Erythroblast (primary cell): Measurements from ENCODE around the gene BICDL1.

Source experiments
- DNase-seq, 2 experiments: peaks; one replicate each; lab custom pipeline; 2025; lab: John Stamatoyannopoulos, UW
- GATA1 ChIP-seq: IDR thresholded peaks from 2 replicates; pipeline ENCODE4 v1.6.1; 2011; ENCODE audit warnings: low read depth, mild to moderate bottlenecking, control low read depth, low read length, moderate library complexity
- POLR2A ChIP-seq: IDR thresholded peaks from 2 replicates; pipeline ENCODE4 v1.6.1; 2011; ENCODE audit warnings: mild to moderate bottlenecking, low read length

Gene BICDL1

DNA sequence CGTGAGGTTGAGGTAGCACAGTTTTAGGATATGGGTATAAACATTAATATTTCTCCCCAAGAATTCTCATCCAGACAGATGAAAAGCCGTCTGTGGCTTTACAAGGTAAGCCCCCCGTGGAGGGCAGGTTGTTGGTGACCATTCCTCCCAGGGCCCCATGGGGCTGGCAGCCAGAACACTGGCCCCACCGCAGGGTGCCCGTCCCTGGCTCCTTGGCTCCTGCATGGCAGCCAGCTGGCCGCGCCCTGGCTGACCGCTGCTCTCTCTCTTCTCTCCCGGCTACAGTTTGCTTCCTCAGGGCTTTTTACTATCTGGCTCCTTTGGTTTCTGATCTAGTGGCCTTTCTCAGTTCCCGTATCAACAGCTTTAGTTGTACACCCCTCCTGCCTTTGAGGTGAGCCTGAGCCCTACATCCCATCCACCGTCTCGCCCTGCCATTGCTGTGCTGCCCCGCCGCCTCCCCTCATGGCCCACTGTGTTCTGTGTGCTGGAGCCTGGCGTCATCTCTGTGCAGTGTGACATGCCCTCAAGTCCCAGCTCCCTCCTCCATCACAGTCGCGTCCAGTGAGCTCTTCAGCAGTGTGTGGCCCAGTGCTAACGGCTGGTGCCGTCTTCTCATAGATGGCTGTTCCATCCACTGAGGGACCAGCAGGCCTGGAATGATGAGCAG, 101.7 kb downstream of the BICDL1 start:
- TF ChIP-seq GATA1 (no peak), POLR2A (no peak)
- DNase-seq, result no peak

DNA sequence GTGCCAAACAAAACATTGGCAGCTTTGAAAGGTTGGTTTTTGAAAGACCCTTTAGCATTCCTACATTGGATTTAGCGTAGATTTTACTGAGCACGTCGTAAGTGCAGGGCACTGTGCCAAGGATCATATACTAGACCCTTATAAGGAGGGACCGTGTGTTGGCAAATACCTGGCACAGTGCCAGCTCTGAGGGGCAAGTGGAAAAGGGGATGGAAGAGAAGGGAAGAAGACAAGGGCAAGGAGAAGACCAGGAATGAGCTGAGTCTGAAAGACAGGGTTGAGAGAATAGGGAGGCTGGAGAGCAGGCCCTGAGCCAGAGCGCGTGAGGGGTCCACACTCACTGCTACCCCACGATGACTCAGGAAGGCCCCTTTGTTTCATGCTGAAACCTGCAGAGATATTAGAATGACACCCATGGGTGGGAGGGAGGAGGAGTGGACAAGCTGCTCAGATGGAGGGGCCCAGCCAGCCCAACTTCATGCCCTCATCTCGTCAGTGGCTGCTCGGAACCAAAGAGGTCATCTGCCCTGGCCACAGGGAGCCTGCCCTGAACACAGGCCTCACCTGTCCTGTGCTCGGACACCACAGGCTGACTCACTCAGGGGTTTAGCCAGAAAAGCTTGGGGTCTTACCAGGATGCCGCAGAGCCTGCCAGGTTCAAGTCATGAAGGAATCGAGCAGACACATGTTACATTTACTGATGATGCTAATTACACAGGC, 102.5 kb downstream of the BICDL1 start:
- no peak for DNase-seq
- no peak for TF ChIP-seq GATA1
- no peak for TF ChIP-seq POLR2A

DNA sequence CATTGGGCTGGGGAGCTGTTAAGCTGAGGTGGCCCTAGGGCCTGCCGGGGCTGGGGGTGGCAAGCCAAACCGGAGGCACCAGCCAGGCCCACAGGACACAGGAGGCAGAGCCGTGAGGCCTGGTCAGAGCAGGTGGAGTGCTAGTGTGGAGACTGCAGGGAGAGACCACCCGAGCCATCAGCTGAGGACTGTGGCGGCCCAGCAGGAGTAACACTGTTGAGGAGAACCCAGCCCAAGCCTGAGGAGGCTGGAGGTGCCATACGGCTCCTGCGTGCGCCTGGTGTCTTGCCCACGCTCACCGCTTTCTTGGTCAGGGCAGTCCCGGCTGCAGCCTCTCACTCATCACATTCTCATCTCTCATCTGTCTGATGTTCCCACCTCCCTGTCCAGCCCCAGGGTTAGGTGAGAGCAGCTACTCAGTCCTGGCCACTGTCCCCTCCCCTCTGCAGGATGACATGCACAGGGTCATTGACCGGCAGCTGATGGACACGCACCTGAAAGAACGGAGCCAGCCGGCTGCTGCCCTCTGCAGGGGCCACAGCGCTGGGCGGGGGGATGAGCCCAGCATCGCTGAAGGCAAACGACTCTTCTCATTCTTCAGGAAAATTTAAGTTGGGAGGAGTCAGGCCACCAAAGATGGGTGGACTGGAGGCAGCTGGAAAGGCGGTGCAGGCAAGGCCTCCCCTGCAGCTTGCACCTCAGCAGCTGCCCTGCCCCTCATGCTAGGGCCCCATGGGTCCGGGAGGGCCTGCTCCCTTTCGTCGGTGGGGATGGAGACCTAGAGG, 103.7 kb downstream of the BICDL1 start:
- no peak for TF ChIP-seq POLR2A
- no peak for TF ChIP-seq GATA1
- no peak for DNase-seq

DNA sequence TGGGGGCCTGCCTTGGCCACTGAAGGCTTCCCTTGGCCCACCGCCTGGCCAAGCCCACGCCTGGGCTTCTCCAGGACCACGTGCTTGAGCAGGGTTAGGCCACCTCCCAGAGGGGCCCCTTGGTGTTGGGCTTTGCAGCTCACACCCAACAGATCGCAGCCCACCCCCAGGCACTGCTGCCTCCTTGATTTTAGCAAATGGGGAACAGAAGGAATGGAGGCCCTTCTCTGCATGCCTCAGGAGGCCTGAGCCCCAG, 104.2 kb downstream of the BICDL1 start:
- no peak for DNase-seq
- TF ChIP-seq POLR2A (no peak), GATA1 (no peak)

DNA sequence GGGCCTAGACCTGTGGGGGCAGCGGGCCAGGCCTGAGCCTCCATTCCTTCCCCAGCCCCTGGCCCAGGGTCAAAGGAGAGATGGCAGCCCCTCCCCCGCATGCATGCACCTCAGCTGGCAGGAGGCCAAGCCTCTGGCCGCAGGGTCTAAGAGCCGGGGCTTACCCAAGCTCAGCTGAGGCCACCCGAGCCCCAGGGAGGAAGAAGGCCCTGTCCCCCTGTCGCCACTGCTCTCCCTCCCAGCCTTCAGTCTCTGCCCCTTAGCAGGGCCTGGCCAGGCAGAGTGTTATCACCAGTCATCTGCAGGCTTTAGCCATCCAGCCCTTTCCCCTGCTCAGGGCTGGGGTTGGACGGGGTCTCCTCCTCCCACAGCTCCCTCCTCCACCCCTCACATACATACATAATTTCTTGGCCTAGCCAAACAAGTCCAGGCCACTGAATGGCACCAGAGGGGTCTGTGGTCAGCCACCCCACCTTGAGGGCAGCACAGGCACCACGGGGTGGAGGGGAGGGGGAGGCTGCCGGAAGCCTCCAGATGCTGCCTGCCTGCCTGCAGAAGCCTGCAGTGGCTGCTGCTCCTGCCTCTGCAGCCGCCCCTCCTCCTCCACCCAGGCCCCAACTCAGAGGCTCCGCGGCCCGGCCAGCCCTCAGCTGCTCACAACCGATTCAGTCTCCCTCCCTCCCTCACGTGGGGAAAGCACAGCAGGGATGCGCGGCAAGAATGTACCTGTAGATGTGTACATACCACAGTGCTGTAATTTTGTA, 104.7 kb downstream of the BICDL1 start:
- no peak for DNase-seq
- TF ChIP-seq GATA1, result no peak
- no peak for TF ChIP-seq POLR2A

DNA sequence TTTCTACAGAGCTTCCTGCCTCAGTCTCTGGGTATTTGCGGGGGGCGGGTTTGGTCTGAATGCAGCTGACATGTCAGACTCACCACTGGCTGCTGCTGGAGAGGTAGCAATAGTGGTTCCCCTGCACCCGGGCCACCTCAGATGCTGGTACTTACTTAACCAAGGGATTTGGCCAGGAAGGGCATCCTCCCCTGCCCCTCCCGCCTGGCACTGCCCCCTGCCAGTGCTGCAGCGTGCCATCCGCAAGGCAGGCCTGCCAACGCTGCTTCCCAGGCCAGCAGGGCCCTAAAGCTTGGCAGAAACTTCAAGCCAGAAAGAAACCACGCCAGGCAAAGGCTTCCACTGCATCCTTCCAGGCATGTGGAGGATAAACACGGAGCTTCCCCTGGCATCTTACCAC, 105.4 kb downstream of the BICDL1 start:
- TF ChIP-seq GATA1, result no peak
- no peak for TF ChIP-seq POLR2A
- no peak for DNase-seq

DNA sequence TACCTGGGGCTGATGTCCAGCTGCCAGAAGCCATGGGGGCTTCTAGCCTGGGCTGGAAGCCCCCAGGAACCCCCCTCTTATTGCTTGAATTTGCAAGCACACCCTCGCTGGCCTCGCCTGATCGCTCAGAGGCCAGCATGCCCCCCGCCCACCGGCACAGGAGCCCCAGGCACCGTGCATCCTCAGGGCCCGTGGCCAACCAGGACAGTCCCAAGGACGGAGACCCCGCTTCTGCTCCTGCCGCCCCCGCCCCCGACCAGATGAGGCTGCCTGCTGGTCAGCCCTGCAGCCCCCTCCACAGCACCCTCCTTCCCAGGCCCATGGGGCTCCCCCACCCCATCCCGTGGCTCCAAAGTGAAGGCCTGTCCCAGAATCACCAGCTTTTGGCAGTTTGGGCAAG, 106.3 kb downstream of the BICDL1 start:
- DNase-seq, result no peak

DNA sequence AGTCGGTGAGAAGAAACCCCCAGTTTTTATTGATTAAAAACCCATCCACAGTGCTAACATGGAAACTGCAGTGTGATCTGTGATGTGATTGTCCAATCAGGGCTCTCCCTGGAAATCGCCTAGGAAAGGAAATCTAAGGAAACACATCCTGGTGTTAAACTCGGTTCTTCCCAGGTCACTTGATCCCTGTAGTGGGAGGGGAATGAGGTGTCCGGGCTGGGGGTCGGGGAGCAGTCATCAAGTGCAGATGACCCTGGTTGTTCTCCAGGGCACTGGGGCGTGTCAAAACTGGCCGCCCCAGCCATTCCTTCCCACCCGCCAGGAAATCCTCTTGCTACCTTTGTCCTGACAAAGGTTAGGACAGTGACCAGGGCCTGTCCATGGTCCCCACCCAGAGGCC, 106.7 kb downstream of the BICDL1 start:
- no peak for DNase-seq
- TF ChIP-seq GATA1, result no peak
- TF ChIP-seq POLR2A, result no peak

More for the DNA sequence above, 106.3 kb downstream of the BICDL1 start:
- TF ChIP-seq POLR2A (no peak), GATA1 (no peak)

DNA sequence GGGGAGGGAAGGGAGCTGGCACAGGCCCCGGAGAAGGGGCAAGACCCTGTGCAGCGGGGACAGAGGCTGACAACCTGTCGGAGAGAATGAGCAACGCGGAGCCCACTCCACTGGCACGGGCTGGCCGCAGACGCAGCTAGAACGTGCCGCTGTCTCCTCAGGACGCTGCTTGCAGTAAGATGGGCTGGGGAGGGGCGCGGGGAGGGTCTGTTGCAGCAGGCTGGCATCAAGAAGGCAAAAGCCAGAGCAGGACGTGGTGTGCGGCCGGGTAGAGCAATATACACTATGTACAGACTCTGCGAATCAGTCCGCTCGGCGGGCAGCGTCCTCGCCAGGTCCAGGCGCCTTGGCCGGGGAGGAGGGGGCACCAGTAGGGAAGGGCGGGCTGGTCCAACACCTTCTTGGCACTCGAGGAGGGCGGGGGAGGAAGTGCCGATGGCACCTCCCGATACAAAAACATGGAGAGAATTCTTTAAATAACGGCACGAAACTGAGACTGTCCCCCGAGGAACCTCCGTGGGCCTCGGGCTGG, 107.7 kb downstream of the BICDL1 start:
- TF ChIP-seq POLR2A, result no peak
- TF ChIP-seq GATA1, result no peak
- DNase-seq, result no peak

DNA sequence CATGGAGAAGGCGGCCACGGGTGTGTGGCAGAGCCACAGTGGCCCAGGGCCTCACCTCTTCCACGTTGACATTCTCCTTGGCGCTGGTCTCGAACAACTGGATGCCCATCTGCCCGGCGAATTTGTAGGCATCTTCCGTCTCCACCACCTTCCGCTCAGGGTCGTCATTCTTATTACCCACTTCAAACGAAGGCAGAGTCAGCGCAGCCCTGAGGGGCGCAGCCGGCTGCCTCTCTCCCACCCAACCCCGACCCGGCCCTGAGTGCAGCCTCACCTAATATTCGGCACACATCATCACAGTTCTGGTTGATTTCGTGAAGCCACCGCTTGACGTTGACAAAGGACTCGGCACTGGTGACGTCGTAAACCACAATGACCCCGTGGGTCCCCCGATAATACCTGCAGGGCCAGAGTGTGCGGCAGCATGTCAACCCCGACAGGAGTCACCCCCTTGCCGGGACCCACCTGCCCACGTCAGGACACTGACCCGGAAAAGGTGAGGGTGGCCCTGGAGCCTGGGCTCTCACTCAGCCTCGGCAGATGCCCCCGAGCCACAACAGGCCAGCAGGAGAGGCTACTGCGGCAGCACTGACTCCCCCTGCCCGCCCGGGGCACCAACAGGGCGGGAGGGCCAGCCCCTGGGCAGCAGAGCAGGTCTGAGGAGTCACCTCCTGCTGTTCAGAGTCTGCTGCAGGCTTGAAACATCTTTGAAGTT, 109.9 kb downstream of the BICDL1 start:
- TF ChIP-seq GATA1 (no peak), POLR2A (no peak)
- no peak for DNase-seq

DNA sequence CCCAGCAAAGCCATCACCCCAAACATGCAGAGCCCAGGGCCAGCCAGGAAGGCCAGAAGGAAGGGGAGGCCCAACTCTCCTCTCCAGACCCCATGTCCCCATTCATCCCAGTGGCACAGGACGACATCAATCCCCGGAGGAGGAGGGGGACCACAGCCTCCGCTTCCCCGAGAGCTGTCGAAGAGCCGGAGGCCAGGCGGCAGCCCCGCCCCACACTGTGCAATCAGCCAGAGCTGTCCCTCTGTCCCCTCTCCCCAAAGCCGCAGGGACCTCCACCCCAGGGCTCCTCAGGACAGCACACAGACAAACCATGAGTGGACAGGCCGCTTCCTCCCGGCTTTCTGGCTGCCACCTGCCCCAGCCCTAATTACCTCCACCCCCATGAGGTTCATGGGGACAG, 110.7 kb downstream of the BICDL1 start:
- no peak for TF ChIP-seq GATA1
- TF ChIP-seq POLR2A, result no peak
- DNase-seq, result no peak

DNA sequence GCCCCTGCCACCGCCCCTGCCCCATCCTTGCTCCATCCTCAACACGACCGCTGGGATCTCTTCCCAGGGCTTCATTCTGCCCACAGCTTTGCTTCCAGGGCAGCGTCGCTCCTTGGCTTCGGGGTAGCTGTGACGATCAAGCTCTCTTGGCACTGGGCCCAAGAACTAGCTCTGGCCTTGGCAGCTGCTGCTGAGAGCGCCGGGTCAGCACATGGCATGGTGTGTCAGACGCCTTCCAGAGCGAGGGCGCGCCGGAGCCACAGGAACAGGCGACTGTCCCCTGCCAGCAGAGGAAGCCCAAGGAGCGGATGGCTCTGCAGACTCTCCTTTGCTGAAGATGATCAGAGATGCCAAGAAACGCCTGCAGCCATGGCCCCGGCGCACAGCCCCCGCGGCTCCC, 111.6 kb downstream of the BICDL1 start:
- DNase-seq, result no peak
- TF ChIP-seq GATA1 (no peak), POLR2A (no peak)

DNA sequence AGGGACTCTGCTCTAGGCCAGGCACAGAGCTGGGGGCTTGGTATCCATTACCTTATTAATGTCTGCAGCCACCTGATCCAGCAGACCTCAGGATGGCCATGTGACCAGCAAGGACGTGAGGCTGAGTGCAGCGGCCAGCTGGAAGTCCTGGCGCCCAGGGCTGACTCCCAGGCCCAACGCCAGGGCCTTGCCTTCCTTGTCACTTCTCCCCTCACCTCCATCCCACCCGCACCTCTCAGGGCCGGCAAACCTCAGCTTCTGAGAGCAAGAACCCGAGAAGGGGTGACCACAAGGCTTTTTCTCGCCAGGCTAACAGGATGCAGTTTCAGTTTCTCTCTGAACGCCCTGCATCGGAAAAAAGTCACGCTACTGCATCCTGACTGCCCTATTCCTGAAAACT, 112.1 kb downstream of the BICDL1 start:
- TF ChIP-seq POLR2A (no peak), GATA1 (no peak)
- no peak for DNase-seq

DNA sequence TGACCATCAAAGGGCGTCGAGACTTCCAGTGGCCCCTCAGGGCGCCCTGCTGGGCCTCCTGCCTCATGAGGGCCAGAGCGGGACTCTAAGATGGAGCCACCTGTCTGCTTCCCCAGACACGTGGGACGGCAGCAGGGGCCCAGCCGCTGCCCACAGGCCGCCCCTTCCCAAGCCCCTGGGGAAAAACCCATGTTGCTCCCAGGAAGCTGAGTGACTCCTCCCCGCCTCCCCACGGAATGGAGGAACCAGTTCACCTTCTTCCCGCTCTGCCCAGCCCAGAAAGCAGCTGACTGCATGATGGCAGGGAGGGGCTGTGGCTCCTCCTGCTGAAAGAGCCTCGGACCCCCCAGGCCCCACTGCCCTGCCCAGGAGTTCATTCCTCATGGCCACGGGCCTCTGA, 112.6 kb downstream of the BICDL1 start:
- no peak for DNase-seq
- TF ChIP-seq GATA1, result no peak
